ENCODE data around the gene ZNF48.

The ZNF48 gene

GRCh38 chr16:30395155-30395991 lies at the start of gene ZNF48:
ZNF48 (plus strand) TSS chr16:30395420; CDS start chr16:30395795, 375 bp downstream.
- peak; percentile 88 for DNase-seq

DNA sequence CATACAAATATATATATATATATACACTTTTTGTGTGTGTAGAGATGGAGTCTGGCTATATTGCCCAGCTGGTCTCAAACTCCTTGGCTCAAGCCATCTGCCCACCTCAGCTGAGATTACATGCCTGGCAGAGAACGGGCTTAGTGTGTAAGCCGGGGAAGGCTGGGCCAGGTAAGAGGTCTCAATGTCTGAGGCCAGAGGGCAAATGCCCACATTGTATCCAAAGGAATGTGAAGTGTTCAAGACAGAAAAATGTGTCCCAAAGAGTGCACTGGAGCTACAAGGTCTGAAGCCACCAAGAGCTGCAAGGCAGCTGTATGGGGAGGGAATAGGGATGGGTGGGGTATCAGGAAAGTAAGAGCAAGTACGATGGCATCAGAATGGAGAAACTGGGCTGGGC lies 48.9 kb upstream of the ZNF48 start:
- DNase-seq: no peak

GRCh38 chr16:30348113-30348512 lies 47.1 kb upstream of the ZNF48 start:
- DNase-seq: no peak

DNA sequence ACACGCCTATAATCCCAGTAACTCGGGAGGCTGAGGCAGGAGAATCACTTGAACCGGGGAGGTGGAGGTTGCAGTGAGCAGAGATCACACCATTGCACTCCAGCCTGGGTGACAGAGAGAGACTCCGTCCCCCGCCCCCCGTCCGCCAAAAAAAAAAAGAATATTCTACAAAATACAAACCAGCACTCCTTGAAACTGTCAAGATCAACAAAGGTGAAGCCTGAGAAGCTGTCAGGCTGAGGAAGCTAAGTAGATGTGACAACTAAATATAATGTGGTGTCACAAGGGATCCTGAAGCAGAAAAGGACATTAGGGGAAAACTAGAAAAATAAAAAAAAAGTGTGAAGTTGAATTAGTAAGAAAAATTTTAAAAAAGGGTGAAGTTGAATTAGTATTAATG lies 46.3 kb upstream of the ZNF48 start:
- DNase-seq: no peak

GRCh38 chr16:30349675-30350074 lies 45.5 kb upstream of the ZNF48 start:
- no peak for DNase-seq

GRCh38 chr16:30350134-30350871 lies 44.9 kb upstream of the ZNF48 start:
- DNase-seq: no peak

GRCh38 chr16:30351001-30351441 lies 44.2 kb upstream of the ZNF48 start:
- DNase-seq: no peak

DNA sequence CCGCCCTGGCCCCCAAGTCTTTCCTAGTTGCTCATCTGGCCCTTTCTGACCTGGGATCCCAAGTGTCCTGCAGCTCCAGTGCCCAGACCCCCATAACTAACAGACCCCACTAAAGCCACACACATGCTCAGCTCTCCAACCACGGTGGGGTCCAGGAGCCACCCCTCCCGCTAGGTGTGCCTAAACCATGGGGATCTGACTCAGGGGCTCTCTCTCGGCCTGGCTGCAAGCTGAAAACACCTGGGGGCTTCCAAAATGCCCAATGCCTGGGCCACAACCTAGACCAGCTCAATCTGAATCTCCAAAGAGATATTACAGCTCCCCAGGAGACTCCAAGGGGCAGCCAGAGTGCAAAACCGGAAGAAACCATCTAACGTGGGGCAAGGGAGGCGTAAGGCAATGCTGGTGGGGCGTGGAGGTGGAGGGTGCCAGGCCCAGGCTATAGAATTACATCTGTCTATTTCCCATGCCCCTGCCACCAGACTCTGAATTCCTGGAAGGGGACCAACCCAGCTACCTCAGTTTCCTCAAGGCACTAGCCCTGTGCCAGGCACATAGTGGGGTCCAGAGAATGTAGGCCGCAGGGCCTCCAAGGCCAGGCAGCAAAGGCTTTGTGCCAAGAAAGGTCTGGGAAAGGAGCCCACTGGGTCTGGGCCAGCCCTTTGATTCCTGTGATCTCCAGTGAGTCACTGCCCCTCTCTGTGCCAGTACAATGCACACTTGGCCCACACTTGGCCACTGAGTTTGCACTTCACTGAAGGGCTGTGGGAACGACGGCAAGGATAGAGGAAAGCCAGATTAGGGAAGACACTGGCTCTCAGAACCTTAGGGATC lies 43.4 kb upstream of the ZNF48 start:
- no peak for DNase-seq

DNA sequence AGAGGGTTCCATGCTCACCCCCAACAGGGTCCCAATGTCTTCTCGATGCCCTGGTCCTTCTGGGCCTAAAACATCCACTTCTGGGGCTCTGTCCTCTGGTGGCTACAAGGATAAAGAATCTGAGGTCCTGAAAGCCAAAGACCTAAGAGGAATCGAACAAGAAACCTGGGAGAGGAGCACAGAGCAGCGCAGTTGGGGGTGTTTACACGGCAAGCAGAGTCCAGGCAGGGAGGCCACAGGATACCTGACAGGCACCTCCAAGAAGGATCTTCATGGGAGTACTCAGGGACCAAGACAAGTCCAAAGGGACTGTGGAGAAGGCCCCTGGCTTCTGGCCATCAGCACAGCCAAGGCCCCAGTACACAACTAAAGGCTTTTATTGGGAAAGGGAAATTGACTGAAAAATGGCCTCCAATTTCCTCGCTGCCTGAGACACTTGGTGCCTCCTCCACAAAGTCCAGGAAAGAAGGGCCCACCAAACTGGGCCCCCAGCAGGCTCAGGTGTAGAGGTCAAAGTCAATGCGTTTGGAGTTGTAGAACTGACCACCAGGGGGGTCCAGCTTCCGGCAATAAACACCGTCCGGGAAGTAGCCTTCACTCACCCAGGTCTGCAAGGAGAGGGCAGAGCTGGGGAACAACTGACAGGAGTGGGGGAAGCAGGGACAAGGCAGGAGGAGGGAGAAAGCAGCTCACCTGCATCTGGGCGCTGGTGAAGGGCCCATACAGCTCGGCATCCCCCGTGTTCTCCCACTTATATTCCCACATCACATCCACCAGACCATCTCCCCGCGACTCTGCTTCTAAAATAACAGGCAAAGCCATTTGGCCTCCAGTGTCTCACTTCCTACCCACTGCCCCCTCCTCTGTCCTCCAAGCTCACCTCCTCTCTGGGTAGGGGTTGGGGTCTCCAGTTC lies 42.5 kb upstream of the ZNF48 start:
- no peak for DNase-seq

- no peak for DNase-seq
Measured at GRCh38 chr16:30353438-30354129, 41.6 kb upstream of the ZNF48 start.

DNA sequence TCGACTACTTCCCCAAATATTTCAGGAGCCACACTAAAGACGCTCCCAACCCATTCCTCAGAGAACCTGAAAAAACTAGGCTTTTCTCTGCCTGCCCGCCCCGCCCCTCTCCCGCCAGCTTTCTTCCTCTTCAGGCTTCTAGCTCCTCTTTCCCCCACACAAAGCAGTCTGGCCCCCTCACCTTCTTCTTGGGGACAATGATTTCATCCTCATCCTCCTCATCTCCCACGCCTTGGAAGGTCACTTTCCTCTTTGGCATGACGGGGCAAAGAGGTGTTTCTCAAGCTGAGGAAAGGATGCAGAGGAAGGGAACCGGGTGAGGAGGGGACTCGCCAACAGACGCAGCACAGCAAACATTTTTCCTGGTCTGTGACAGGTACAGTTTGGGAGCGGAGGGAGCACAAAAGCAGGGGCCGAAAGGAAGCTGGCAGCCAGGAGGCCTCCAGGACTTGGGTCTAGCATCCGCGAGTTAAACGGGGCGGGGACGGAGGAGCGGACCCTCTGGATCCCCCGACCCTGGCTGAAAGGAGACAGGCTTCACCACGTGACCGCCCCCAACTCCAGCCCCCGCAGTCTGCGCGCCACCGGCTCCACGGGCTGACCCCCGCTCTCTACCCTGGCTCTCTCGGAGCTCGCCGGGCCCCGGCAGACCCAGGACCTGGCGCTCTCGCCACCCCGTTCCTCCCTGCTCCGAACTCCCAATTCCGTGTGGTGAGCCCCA lies 40.6 kb upstream of the ZNF48 start:
- DNase-seq: no peak

DNA sequence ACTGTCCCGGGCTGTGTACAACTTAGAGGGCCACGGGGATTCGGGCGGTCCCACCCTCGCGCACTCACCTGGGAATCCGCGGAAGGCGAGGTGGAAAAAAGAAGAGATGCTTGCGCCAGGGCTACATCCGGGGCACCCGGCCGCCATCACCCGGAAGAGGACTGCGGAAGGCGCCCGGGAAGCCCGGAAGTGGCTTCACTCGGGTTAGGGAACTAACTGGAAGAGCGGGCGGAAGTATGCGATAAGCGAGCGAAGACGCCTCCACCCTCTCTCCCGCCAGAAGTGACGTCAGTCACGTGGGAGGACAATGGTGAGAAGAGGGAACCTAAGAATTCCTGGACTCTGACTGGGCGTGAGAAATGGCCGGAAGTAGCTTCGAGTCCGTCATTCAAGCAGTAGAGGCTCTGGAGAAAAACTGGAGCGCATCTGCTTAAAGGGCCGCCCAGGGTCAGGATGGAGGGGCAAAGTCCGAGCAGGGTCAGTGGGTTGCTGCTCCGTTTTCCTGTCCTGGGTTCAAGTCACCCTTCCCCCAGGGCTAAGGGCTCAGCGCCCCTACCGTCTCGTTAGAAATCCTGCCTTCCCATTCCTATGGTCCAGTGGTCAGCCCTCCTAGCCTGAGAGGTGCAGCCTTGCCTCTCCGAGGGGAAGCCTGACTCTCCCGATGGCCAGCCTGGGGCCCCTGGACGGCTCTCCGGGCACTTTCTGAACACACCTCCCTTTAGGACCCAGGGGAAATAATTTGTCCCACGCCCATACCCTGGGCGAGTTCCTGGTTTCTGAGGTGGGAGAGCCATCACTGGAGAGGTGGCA lies 39.9 kb upstream of the ZNF48 start, which contains the start of gene CD2BP2:
Gene CD2BP2 (minus strand): TSS at position 165 of the 810 bp plus-strand sequence. CDS start 627 bp downstream, outside the sequence.
- DNase-seq: peak; percentile 100

DNA sequence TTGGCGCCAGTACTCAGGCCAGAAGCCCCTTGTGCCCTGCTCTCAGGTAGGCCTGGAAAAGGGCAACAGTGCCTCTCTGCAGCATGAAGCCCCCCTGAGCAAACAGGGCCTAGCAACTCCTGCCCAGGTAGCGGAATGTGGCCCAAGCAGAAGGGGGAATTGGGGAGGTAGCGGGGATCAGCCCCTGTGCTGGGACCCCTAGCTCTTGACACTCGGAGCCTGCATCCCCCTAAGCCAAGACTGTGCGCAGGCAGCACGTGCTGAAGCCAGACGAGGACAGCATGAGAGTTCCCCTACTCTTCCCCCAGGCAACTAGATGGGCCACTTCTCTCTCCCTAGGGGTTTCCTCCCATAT lies 39.3 kb upstream of the ZNF48 start:
- no peak for DNase-seq

DNA sequence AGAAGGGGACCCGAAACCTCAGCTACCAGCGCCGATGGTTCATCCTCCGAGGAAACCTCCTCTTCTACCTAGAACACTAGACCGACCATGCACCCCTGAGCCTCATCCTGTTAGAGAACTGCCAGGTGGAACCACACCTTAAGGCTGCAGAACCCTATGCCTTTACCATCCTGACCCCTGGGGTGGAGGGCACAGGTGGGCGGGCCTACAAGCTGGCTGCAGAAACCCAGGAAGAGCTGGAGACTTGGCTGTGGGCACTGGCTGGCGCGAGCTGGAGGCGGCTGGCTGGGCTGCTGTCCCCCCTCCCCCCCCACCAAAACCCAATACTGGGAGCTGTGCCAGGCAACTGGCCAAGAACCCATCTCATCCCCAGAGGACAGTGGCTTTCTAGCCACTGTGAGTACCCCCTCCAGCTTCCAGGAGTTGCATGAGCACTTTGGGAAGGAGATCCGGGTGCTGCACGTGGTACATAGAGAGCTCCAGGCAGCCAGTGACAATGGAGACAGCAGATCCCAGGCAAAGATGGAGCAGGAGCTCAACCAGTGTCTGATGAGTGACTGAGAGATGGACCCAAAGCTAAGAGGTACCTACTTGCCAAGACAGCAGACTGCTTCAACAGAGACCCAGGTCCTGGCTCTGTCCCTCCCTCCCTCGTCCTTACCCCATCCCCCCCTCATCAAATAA lies 38.7 kb upstream of the ZNF48 start:
- DNase-seq: peak; percentile 72

- DNase-seq: no peak
Measured at GRCh38 chr16:30357085-30357714, 38.0 kb upstream of the ZNF48 start.

GRCh38 chr16:30357715-30358576 lies 37.3 kb upstream of the ZNF48 start:
- no peak for DNase-seq

GRCh38 chr16:30358577-30358936 lies 36.7 kb upstream of the ZNF48 start:
- no peak for DNase-seq
